ENCODE results near the gene HSD17B1. TPM values are rescaled to one million over a fixed set of nuclear protein-coding genes. Genes with fewer than 3 reads are reported as not detected.

The HSD17B1 gene
- total and polyA plus RNA-seq, 2 of the 13 experiments (the other 11 are each of a cell fraction or from before 2014, with no cell fraction given) = 0.54 to 0.93 TPM

DNA sequence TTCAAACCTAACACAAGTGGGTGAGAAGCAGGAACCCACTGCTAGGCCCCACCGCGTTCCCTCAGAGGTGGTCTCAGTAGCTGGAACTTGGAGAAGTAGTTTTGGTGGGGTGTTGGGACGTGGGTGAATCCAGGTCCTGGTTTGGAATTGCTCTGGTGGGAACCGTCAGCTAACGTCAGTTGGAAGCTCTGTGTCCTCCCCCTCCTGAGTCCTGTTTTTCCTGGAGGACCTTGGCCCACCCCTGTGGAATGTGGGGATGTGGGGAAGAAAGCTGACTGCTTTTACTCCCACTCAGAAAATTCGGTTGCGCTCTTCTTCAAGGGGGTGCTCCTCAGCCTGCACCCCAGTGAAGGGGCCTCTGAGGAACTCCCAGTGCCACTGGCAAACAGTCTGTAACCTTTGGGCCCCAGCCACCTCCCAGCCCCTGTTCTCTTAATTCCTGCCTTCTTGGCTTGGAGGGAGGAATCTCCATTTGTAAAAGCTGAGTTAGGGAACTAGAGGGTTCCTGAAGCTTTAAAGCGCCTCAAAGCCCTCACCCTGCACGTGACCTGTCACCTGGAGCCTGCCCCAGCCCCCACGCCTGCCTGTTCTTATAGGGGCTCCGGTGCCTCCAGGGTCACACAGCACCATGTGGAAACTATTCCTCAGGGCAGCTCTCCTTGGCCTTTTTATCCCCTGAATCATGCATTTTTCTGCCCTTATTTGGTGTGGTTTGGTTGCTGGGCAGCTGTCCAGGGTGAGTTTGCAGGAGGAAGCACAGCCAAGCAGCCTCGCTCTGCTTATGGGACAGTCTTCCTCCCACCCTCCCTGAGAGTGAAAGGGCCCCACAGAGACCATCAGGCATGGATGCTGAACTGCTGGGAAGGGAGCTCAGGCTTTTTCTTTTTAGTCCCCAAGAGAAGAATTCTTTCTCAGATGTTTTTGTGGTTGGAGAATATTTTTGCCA is 32.9 kb upstream of the HSD17B1 start (continued):
- TF ChIP-seq, protein P1, sequence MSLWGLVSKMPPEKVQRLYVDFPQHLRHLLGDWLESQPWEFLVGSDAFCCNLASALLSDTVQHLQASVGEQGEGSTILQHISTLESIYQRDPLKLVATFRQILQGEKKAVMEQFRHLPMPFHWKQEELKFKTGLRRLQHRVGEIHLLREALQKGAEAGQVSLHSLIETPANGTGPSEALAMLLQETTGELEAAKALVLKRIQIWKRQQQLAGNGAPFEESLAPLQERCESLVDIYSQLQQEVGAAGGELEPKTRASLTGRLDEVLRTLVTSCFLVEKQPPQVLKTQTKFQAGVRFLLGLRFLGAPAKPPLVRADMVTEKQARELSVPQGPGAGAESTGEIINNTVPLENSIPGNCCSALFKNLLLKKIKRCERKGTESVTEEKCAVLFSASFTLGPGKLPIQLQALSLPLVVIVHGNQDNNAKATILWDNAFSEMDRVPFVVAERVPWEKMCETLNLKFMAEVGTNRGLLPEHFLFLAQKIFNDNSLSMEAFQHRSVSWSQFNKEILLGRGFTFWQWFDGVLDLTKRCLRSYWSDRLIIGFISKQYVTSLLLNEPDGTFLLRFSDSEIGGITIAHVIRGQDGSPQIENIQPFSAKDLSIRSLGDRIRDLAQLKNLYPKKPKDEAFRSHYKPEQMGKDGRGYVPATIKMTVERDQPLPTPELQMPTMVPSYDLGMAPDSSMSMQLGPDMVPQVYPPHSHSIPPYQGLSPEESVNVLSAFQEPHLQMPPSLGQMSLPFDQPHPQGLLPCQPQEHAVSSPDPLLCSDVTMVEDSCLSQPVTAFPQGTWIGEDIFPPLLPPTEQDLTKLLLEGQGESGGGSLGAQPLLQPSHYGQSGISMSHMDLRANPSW (CRISPR knock-in tag; IDR thresholded peaks at IDR 0.05; ENCODE audit: borderline replicate concordance) = no peak
- TF ChIP-seq MXI1 (IDR thresholded peaks at IDR 0.05; ENCODE audit: borderline replicate concordance, low read depth, low read length) = peak; percentile 46; the same call in 1 of the 3 replicates
- no peak for TF ChIP-seq ZNF724P (CRISPR knock-in tag; IDR thresholded peaks at IDR 0.05; ENCODE audit: borderline replicate concordance)
- 0 out of 2 replicates have a peak, but pooled peaks have one; percentile 38 for TF ChIP-seq ZNF274 (CRISPR knock-in tag; IDR thresholded peaks at IDR 0.05)
- TF ChIP-seq, protein P2, sequence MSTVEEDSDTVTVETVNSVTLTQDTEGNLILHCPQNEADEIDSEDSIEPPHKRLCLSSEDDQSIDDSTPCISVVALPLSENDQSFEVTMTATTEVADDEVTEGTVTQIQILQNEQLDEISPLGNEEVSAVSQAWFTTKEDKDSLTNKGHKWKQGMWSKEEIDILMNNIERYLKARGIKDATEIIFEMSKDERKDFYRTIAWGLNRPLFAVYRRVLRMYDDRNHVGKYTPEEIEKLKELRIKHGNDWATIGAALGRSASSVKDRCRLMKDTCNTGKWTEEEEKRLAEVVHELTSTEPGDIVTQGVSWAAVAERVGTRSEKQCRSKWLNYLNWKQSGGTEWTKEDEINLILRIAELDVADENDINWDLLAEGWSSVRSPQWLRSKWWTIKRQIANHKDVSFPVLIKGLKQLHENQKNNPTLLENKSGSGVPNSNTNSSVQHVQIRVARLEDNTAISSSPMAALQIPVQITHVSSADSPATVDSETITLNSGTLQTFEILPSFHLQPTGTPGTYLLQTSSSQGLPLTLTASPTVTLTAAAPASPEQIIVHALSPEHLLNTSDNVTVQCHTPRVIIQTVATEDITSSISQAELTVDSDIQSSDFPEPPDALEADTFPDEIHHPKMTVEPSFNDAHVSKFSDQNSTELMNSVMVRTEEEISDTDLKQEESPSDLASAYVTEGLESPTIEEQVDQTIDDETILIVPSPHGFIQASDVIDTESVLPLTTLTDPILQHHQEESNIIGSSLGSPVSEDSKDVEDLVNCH (CRISPR knock-in tag; IDR thresholded peaks at IDR 0.05) = no peak
- TF ChIP-seq, protein P3, sequence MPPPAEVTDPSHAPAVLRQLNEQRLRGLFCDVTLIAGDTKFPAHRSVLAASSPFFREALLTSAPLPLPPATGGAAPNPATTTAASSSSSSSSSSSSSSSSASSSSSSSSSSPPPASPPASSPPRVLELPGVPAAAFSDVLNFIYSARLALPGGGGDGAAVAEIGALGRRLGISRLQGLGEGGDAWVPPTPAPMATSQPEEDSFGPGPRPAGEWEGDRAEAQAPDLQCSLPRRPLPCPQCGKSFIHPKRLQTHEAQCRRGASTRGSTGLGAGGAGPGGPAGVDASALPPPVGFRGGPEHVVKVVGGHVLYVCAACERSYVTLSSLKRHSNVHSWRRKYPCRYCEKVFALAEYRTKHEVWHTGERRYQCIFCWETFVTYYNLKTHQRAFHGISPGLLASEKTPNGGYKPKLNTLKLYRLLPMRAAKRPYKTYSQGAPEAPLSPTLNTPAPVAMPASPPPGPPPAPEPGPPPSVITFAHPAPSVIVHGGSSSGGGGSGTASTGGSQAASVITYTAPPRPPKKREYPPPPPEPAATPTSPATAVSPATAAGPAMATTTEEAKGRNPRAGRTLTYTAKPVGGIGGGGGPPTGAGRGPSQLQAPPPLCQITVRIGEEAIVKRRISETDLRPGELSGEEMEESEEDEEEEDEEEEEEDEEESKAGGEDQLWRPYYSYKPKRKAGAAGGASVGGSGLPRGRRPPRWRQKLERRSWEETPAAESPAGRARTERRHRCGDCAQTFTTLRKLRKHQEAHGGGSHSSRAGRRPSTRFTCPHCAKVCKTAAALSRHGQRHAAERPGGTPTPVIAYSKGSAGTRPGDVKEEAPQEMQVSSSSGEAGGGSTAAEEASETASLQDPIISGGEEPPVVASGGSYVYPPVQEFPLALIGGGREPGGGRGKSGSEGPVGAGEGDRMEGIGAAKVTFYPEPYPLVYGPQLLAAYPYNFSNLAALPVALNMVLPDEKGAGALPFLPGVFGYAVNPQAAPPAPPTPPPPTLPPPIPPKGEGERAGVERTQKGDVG (CRISPR knock-in tag; IDR thresholded peaks at IDR 0.05; ENCODE audit: borderline replicate concordance) = no peak
- no peak for TF ChIP-seq RORA (CRISPR knock-in tag; IDR thresholded peaks at IDR 0.05)
- TF ChIP-seq, protein P4, sequence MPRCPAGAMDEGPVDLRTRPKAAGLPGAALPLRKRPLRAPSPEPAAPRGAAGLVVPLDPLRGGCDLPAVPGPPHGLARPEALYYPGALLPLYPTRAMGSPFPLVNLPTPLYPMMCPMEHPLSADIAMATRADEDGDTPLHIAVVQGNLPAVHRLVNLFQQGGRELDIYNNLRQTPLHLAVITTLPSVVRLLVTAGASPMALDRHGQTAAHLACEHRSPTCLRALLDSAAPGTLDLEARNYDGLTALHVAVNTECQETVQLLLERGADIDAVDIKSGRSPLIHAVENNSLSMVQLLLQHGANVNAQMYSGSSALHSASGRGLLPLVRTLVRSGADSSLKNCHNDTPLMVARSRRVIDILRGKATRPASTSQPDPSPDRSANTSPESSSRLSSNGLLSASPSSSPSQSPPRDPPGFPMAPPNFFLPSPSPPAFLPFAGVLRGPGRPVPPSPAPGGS (CRISPR knock-in tag; IDR thresholded peaks at IDR 0.05) = no peak
- TF ChIP-seq FLYWCH1 (CRISPR knock-in tag; IDR thresholded peaks at IDR 0.05) = no peak
- TF ChIP-seq ZNF224 (CRISPR knock-in tag; IDR thresholded peaks at IDR 0.05) = no peak
- TF ChIP-seq THAP11 (CRISPR knock-in tag; IDR thresholded peaks at IDR 0.05) = 0 out of 2 replicates have a peak, but pooled peaks have one; percentile 19
- no peak for TF ChIP-seq TMF1 (CRISPR knock-in tag; IDR thresholded peaks at IDR 0.05; ENCODE audit: low read depth)
- no peak for TF ChIP-seq ZNF552 (CRISPR knock-in tag; IDR thresholded peaks at IDR 0.05; ENCODE audit: borderline replicate concordance)
- TF ChIP-seq MYNN (CRISPR knock-in tag; IDR thresholded peaks at IDR 0.05; ENCODE audit: low read depth) = no peak
- TF ChIP-seq PRPF4 (IDR thresholded peaks at IDR 0.05; ENCODE audit: low read depth, low read length, poor library complexity, severe bottlenecking) = no peak
- TF ChIP-seq MEIS1 (CRISPR knock-in tag; IDR thresholded peaks at IDR 0.05; ENCODE audit: borderline replicate concordance) = no peak
- no peak for TF ChIP-seq BORCS8-MEF2B (CRISPR knock-in tag; IDR thresholded peaks at IDR 0.05)
- no peak for TF ChIP-seq ZNF570 (CRISPR knock-in tag; IDR thresholded peaks at IDR 0.05; ENCODE audit: borderline replicate concordance)
